SKM-1 (cell line): ENCODE results near the gene KLLN.
"Not testable (repeated sequence)": the region's sequence is repeated elsewhere in the genome, so short reads cannot be mapped to it uniquely, and the experiment has no call there.

Source experiments
- DNase-seq: peaks from one replicate; lab custom pipeline; 2025; ENCODE audit not compliant: unreplicated experiment; lab: John Stamatoyannopoulos, UW

The KLLN gene

GRCh38 chr10:87842776-87843497 is 20.4 kb downstream of the KLLN start:
- DNase-seq = no peak

GRCh38 chr10:87842220-87842641 is 21.1 kb downstream of the KLLN start:
- DNase-seq = no peak

GRCh38 chr10:87841186-87841585 is 22.1 kb downstream of the KLLN start:
- no peak for DNase-seq

- DNase-seq = no peak
Measured at GRCh38 chr10:87838650-87839049, 24.7 kb downstream of the KLLN start.

- peak; percentile 53 for DNase-seq
Measured at GRCh38 chr10:87837445-87837844, 25.9 kb downstream of the KLLN start.

- DNase-seq = no peak
Measured at GRCh38 chr10:87836098-87836497, 27.2 kb downstream of the KLLN start.

GRCh38 chr10:87829986-87830729 is 33.2 kb downstream of the KLLN start:
- DNase-seq = no peak

GRCh38 chr10:87829051-87829450 is 34.3 kb downstream of the KLLN start:
- DNase-seq = not testable (repeated sequence)

- no peak for DNase-seq
Measured at GRCh38 chr10:87827681-87828080, 35.7 kb downstream of the KLLN start.

GRCh38 chr10:87826653-87827052 is 36.7 kb downstream of the KLLN start:
- no peak for DNase-seq

GRCh38 chr10:87819289-87819585 is 44.1 kb downstream of the KLLN start:
- no peak for DNase-seq

- no peak for DNase-seq
Measured at GRCh38 chr10:87818505-87819288, 44.6 kb downstream of the KLLN start.

GRCh38 chr10:87817609-87818504 is 45.5 kb downstream of the KLLN start, which contains the start of gene ATAD1:
TSS of gene ATAD1 (minus strand) at chr10:87818226. CDS start at chr10:87814599, 3,627 bp downstream.
- DNase-seq = peak; percentile 88

GRCh38 chr10:87816898-87817608 is 46.3 kb downstream of the KLLN start:
- DNase-seq = no peak

GRCh38 chr10:87816163-87816897 is 47.0 kb downstream of the KLLN start:
- no peak for DNase-seq
